ENCODE results near the gene BCOR.

The BCOR gene

DNA sequence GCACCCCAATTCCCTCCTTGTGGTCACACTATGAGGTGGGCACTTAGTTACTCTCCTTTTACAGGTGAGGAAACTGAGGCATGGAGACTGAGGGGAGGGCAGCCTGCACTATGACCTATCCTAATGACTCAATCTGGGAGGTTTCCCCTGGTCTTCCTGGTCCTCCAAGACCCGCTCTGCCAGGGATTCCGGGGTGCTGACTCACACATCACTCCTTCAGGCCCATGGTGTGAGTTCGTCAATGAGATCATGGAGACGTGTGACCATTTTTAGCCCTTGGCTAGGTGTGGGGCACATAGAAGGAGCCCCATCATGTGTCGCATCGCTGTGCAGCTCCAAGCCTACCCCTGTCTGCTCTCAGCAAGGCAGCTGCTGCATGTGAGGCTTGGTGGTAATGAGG lies 32.4 kb upstream of the BCOR start:
- TF ChIP-seq, protein P1, sequence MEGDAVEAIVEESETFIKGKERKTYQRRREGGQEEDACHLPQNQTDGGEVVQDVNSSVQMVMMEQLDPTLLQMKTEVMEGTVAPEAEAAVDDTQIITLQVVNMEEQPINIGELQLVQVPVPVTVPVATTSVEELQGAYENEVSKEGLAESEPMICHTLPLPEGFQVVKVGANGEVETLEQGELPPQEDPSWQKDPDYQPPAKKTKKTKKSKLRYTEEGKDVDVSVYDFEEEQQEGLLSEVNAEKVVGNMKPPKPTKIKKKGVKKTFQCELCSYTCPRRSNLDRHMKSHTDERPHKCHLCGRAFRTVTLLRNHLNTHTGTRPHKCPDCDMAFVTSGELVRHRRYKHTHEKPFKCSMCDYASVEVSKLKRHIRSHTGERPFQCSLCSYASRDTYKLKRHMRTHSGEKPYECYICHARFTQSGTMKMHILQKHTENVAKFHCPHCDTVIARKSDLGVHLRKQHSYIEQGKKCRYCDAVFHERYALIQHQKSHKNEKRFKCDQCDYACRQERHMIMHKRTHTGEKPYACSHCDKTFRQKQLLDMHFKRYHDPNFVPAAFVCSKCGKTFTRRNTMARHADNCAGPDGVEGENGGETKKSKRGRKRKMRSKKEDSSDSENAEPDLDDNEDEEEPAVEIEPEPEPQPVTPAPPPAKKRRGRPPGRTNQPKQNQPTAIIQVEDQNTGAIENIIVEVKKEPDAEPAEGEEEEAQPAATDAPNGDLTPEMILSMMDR (conservative IDR thresholded peaks at IDR 0.05), result no peak
- H3K27ac ChIP-seq, result no peak overlapping the region

DNA sequence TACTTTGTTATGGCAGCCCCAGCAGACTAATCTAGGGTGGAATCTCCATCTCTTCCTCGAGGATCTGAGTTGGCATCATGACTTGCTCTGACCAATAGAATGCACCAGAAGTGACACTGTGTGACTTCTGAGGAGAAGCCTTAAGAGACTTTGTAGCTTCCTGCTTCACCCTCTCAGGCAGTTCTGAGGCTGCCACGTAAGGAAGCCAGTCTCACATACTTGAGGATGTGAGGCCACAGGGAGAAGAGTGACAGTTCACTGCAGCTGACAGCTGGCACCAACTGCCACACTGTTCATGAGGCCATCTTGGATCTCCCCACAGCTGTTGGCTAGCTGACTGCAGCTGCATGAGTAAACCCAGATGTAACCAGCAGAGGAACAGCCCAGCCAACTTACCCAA lies 29.3 kb upstream of the BCOR start:
- no peak overlapping the region for H3K27ac ChIP-seq
- TF ChIP-seq, protein P1 (conservative IDR thresholded peaks at IDR 0.05), result no peak

DNA sequence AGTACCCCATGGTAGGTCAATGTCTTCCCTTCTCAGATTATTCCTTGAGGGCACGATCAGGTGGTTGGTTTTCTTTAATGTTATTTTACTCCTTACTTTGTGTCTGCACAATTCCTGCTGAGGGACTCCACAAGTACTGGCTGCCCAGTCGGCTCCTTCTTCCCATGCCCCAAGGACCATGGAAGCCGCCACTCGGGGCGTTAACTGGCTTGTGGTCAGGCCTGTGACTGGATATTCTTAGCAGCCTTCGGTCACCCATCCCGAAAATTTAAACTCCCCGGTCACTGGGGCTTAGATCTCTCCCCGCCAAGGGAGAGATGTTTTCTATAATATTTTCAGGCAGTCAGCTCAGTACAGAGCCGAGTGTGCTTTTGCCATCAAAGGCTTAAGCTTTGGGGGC lies 24.7 kb upstream of the BCOR start:
- H3K27ac ChIP-seq, result no peak overlapping the region

DNA sequence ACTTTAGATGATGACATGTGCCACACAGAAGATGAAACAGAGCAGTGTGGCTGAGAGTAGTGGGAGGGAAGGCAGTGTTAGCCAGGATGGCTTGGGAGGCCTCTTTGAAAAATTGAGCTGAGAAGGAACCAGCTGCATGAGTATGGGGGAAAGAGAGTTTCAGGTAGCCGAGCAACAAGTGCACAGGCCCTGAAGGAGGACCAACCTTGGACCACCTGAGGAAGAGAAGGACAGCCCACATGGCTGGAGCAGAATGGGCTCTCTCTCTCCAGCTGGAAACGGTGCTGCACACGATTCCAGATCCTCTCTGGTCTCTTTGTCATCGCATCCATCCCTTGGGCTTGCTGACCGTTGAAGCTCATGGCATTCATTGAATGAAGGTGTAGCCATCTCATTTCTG lies 23.9 kb upstream of the BCOR start:
- TF ChIP-seq, protein P1 (conservative IDR thresholded peaks at IDR 0.05), result no peak
- H3K27ac ChIP-seq, result no peak overlapping the region

More for the DNA sequence above, 24.7 kb upstream of the BCOR start:
- TF ChIP-seq, protein P1 (conservative IDR thresholded peaks at IDR 0.05), result no peak

DNA sequence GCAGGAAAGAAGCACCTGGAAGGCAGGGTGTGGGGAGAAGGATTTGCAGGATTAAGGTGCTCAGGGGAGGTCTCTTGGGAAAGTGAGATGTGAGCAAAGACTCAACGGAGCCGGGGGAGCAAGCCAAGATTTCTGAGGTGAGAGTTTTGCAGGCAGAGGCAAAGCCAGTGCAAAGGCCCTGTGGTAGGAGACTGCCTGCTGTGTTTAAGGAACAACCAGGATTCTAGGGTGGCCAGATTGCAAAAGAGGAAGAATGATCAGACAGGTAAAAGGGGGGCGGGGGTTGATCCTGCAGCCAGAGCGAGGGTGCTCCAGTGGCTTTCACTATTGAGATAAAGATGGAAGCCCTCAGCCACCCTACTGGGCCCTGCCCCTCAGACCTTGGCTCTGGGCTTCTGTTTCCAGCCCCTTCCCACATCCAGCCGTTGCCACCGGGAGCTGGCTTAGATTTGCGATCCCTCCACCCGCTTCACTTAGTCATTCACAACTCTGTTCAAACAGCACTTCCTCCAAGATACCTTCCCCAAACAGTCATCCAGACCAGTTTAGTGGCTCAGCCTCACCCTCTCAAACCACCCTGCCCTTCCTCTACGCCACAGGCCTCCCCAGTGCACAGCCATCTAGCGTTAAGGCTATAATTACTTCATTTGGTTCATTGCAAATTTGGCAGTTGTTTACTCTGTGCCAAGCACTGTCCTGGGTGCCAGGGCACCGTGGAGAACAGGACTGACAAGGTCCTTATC lies 23.3 kb upstream of the BCOR start:
- TF ChIP-seq, protein P1 (conservative IDR thresholded peaks at IDR 0.05), result no peak
- H3K27ac ChIP-seq, result no peak overlapping the region

DNA sequence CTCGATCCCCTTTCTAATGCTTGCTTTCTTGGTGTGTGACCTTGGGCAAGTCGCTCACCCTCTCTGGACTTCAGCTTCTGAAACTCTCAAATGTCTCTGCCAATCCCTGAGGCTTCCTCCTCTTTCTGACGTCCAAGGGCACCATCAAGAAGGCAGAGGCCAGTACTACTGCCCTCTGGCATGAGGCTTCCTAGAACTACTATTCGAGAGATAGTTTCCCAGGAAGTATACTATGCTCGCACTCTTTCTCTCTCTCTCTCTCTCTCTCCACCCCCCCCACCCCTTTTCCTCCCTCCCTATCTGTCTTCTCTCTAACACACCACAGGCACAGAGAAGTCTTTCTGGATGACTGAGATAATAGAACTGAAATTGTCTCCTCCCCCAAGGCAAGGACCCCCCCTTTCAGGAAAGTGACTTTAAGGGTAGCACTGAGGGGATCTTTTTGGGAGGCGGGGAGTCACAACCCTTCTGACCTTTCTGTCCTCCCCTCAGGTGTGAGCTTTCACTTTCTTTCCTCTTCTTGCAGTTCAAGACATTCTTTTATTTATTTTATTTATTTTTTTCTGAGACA lies 20.0 kb upstream of the BCOR start:
- TF ChIP-seq, protein P1 (conservative IDR thresholded peaks at IDR 0.05), result no peak

DNA sequence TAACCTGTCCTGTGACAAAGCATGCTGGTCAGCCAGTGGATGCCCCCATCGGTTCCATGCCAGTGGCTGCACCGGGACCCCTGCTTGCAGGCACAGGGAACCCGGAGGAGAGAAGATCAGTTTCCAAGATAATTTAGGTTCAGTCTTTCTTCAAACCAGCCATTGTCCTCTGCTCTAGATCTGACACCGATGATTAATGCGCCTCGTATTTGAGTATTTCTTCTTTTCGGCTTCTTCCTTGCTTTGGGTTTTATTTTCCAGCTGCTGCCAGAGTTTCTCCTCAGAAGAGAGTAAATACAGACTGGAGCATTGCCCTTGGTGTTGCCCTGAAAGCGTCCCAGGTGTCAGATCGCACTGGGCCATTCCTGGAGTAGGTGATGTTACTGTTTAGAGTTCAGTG lies 19.2 kb upstream of the BCOR start:
- TF ChIP-seq, protein P1 (conservative IDR thresholded peaks at IDR 0.05), result no peak
- no peak overlapping the region for H3K27ac ChIP-seq

More for the DNA sequence above, 20.0 kb upstream of the BCOR start:
- H3K27ac ChIP-seq, result no peak overlapping the region

Measured in VCaP (cell line).